SK-N-SH (cell line): ENCODE measurements around the gene PRLR. TPM values are rescaled to one million over a fixed set of nuclear protein-coding genes. Genes with fewer than 3 reads are reported as not detected.
"Not testable (repeated sequence)": the region's sequence is repeated elsewhere in the genome, so short reads cannot be mapped to it uniquely, and the experiment has no call there.

Experiments used
- CTCF ChIA-PET: fragments of 300-600, 350-600 bp; formaldehyde crosslinking; extraction: SDS; loops from one replicate; lab custom pipeline; 2021; lab: Yijun Ruan, JAX
- POLR2A ChIA-PET: fragments of 350-600 bp; sonication (Branson Sonifier 250); formaldehyde crosslinking; extraction: SDS; loops from one replicate; lab custom pipeline; 2020; ENCODE audit warnings: antibody characterized with exemption, inconsistent platforms; lab: Yijun Ruan, JAX
- DNase-seq: peaks from one replicate; pipeline ENCODE4 v3.0.0; 2012
- H2AFZ ChIP-seq: fragments of 200-600 bp; sonication (generic); 2 replicates; pipeline ENCODE4 v1.8.1; 2016; ENCODE audit warnings: antibody characterized with exemption, mild to moderate bottlenecking, low read depth
- H3F3A ChIP-seq: fragments of 200-600 bp; sonication (generic); replicated peaks from 2 replicates; pipeline ENCODE3; 2016; ENCODE audit warnings: antibody characterized with exemption, mild to moderate bottlenecking; ENCODE audit not compliant: insufficient read depth
- H3K27ac ChIP-seq, 2 experiments: fragments of 200-500 bp in 1 of 2; fragments of 200-600 bp in 1 of 2; sonication (Bioruptor generic) in 1 of 2; sonication (generic), shearing (Covaris generic) in 1 of 2; 2 replicates each; pipeline versions ENCODE4 v1.5.1 to v1.6.1; 2014 to 2016; ENCODE audit warnings: low read depth in 2 of 2, inconsistent platforms in 1 of 2, low read length in 1 of 2, mild to moderate bottlenecking in 1 of 2, mixed read lengths in 1 of 2
- H3K27me3 ChIP-seq: fragments of 200-600 bp; sonication (generic), shearing (Covaris generic); 2 replicates; pipeline ENCODE4 v1.6.1; 2016; ENCODE audit warnings: mixed run types; ENCODE audit not compliant: insufficient read depth
- H3K36me3 ChIP-seq, 2 experiments: fragments of 200-500 bp in 1 of 2; fragments of 200-600 bp in 1 of 2; sonication (Bioruptor generic) in 1 of 2; sonication (generic) in 1 of 2; replicated peaks in 1 of 2; 2 replicates each; pipeline versions ENCODE3 to v1.5.1; 2014 to 2016; ENCODE audit warnings: low read length in 1 of 2, mild to moderate bottlenecking in 1 of 2; ENCODE audit not compliant: insufficient read depth in 2 of 2, control insufficient read depth in 1 of 2
- H3K4me1 ChIP-seq, 2 experiments: fragments of 200-500 bp in 1 of 2; fragments of 200-600 bp in 1 of 2; sonication (Bioruptor generic) in 1 of 2; sonication (generic), shearing (Covaris generic) in 1 of 2; 2 replicates each; pipeline versions ENCODE4 v1.5.1 to v1.6.1; 2014 to 2016; ENCODE audit warnings: low read depth in 1 of 2, low read length in 1 of 2, mixed run types in 1 of 2; ENCODE audit not compliant: insufficient read depth in 2 of 2, control insufficient read depth in 1 of 2
- H3K4me2 ChIP-seq: fragments of 200-600 bp; sonication (generic), shearing (Covaris generic); 2 replicates; pipeline ENCODE4 v1.6.1; 2017; ENCODE audit warnings: mixed run types
- H3K4me3 ChIP-seq, 2 experiments: fragments of 200-500 bp in 1 of 2; fragments of 200-600 bp in 1 of 2; sonication (Bioruptor generic) in 1 of 2; sonication (generic), shearing (Covaris generic) in 1 of 2; 2 replicates each; pipeline versions ENCODE4 v1.5.1 to v1.8.1; 2014 to 2016; ENCODE audit warnings: low read depth in 2 of 2, inconsistent platforms in 1 of 2, low read length in 1 of 2, mild to moderate bottlenecking in 1 of 2, mixed read lengths in 1 of 2, moderate library complexity in 1 of 2
- H3K79me2 ChIP-seq: fragments of 200-600 bp; sonication (generic); 2 replicates; pipeline ENCODE4 v1.8.1; 2017; ENCODE audit warnings: mild to moderate bottlenecking; ENCODE audit not compliant: insufficient read depth
- H3K9ac ChIP-seq: fragments of 200-600 bp; sonication (generic); 2 replicates; pipeline ENCODE4 v1.6.1; 2017; ENCODE audit warnings: mixed run types
- H3K9me2 ChIP-seq: fragments of 200-600 bp; sonication (generic); 2 replicates; pipeline ENCODE4 v1.6.1; 2017; ENCODE audit warnings: mixed run types
- H3K9me3 ChIP-seq: fragments of 200-600 bp; sonication (generic); 2 replicates; pipeline ENCODE4 v1.6.1; 2017; ENCODE audit warnings: mixed run types, mild to moderate bottlenecking, moderate library complexity
- H4K20me1 ChIP-seq: fragments of 200-600 bp; sonication (generic); 2 replicates; pipeline ENCODE4 v1.6.1; 2017; ENCODE audit warnings: mild to moderate bottlenecking, mixed run types; ENCODE audit not compliant: insufficient read depth
- CHD2 ChIP-seq: fragments of 150-350 bp; IDR thresholded peaks from 2 replicates; pipeline ENCODE4 v1.6.1; 2018; ENCODE audit warnings: low read length; ENCODE audit not compliant: partially characterized antibody
- CTCF ChIP-seq: fragments of 200-600 bp; sonication (generic); IDR thresholded peaks from 2 replicates; pipeline ENCODE4 v1.6.1; 2017; ENCODE audit warnings: antibody characterized with exemption, mild to moderate bottlenecking, moderate library complexity
- EP300 ChIP-seq, 2 experiments: IDR thresholded peaks; 2 replicates each; pipeline versions ENCODE4 v1.4.0 to v1.6.1; 2012; ENCODE audit warnings: borderline replicate concordance in 1 of 2, low read depth in 1 of 2, low read length in 1 of 2
- EZH2phosphoT487 ChIP-seq: fragments of 200-600 bp; sonication (generic); IDR thresholded peaks from 2 replicates; pipeline ENCODE4 v1.6.1; 2017; ENCODE audit warnings: low read depth, mixed run types, mild to moderate bottlenecking, antibody characterized with exemption, moderate library complexity, borderline replicate concordance
- FOXJ3 ChIP-seq: sonication (generic); formaldehyde crosslinking; IDR thresholded peaks from 2 replicates; pipeline ENCODE4 v1.5.1; 2020; ENCODE audit warnings: mild to moderate bottlenecking, missing genetic modification reagents
- GABPA ChIP-seq: IDR thresholded peaks from 2 replicates; pipeline ENCODE4 v1.4.0; 2012; ENCODE audit warnings: low read depth, mild to moderate bottlenecking
- GATA2 ChIP-seq: sonication (generic); formaldehyde crosslinking; IDR thresholded peaks from 2 replicates; pipeline ENCODE4 v1.5.0; 2020; ENCODE audit warnings: mild to moderate bottlenecking, missing genetic modification reagents
- MAX ChIP-seq: IDR thresholded peaks from 2 replicates; pipeline ENCODE4 v1.4.0; 2012; ENCODE audit warnings: low read depth
- MXI1 ChIP-seq: IDR thresholded peaks from 2 replicates; pipeline ENCODE4 v1.6.1; 2012; ENCODE audit warnings: mild to moderate bottlenecking, low read depth, low read length, improper control_type of control experiment
- NFIC ChIP-seq: IDR thresholded peaks from 2 replicates; pipeline ENCODE4 v1.4.0; 2012; ENCODE audit warnings: borderline replicate concordance
- RAD21 ChIP-seq: IDR thresholded peaks from 2 replicates; pipeline ENCODE4 v1.6.1; 2012; ENCODE audit warnings: mild to moderate bottlenecking, low read length
- RFX5 ChIP-seq: IDR thresholded peaks from 2 replicates; pipeline ENCODE4 v1.6.1; 2012; ENCODE audit warnings: mild to moderate bottlenecking, improper control_type of control experiment, low read length
- RXRA ChIP-seq: IDR thresholded peaks from 2 replicates; pipeline ENCODE4 v1.4.0; 2012; ENCODE audit warnings: low read depth, mild to moderate bottlenecking, borderline replicate concordance
- TAF1 ChIP-seq: IDR thresholded peaks from 2 replicates; pipeline ENCODE4 v1.6.1; 2012; ENCODE audit warnings: low read depth, mild to moderate bottlenecking, low read length, moderate library complexity, borderline replicate concordance
- TEAD4 ChIP-seq: IDR thresholded peaks from 2 replicates; pipeline ENCODE4 v1.4.0; 2012; ENCODE audit warnings: mild to moderate bottlenecking, borderline replicate concordance; ENCODE audit not compliant: insufficient read depth
- WGBS: methylation state at CpG from one replicate; pipeline ENCODE4 v1.1.6; 2017; ENCODE audit warnings: low lambda C conversion rate; 5-methylcytosine and 5-hydroxymethylcytosine counted together
- polyA plus RNA-seq, 3 experiments: library from polyadenylated mRNA; depleted of rRNA; stranded (reverse); fragments of >200 nt; gene quantifications; 2 replicates each; pipeline ENCODE4 v1.2.3, GENCODE V29; 2012

PRLR gene
- polyA plus RNA-seq, 1 of the 3 experiments (the other 2 are of a cell fraction), result 0.13 TPM

- 41% methylated on average over 2 of the region's 2 CpGs for WGBS
- Histone ChIP-seq H3K9me2 (no peaks in the 10 kb centered on the region), H3K79me2 (no peaks in the 10 kb centered on the region), H3K4me2 (no peak overlapping the region), H3K27me3 (peaks cover 13% of the 10 kb centered on the region; the same call in 1 of the 2 replicates), H4K20me1 (no peaks in the 10 kb centered on the region), H3F3A (no peaks in the 10 kb centered on the region), H3K4me1 (no peaks in the 10 kb centered on the region), H3K27ac (no peak overlapping the region), H3K9ac (no peak overlapping the region), H3K4me3 (no peak overlapping the region), H2AFZ (no peak overlapping the region), H3K9me3 (no peaks in the 10 kb centered on the region), H3K36me3 (no peaks in the 10 kb centered on the region)
- CTCF ChIA-PET, result no interaction called here
- no peak for DNase-seq
- TF ChIP-seq TAF1 (no peak), MXI1 (no peak), MAX (no peak), CHD2 (no peak), RXRA (no peak), TEAD4 (no peak)
- POLR2A ChIA-PET, result no interaction called here
These were observed 191.4 kb downstream of the PRLR start for GRCh38 chr5:35038891-35039290.

GRCh38 chr5:35036536-35036935 is 193.8 kb downstream of the PRLR start:
- Histone ChIP-seq H3K9me2 (no peaks in the 10 kb centered on the region), H3K9ac (no peak overlapping the region), H3K4me1 (no peaks in the 10 kb centered on the region), H4K20me1 (no peaks in the 10 kb centered on the region), H3K36me3 (no peaks in the 10 kb centered on the region), H3K4me2 (no peak overlapping the region), H3F3A (no peaks in the 10 kb centered on the region), H3K9me3 (no peaks in the 10 kb centered on the region)
- no peak for DNase-seq
- CTCF ChIA-PET, result interaction anchor here (0.6 to 3.1 kb wide), 2 partner anchors 33 to 515 kb away, joined by 3 to 9 read pairs; no protein-coding TSS in a partner anchor
- no peak for TF ChIP-seq EZH2phosphoT487
- no peak for TF ChIP-seq RAD21
- TF ChIP-seq GABPA, result no peak
- TF ChIP-seq EP300 (IDR thresholded peaks at IDR 0.05; ENCODE audit: borderline replicate concordance in 1 of 2, low read depth in 1 of 2, low read length in 1 of 2), result no peak
- no peak for TF ChIP-seq GATA2 (CRISPR knock-in tag)
- TF ChIP-seq FOXJ3 (CRISPR knock-in tag), result no peak
- no peak for TF ChIP-seq RFX5
- TF ChIP-seq CTCF, result no peak
- no peak for TF ChIP-seq NFIC
- TF ChIP-seq, all 33 proteins: peak for 0
- no peak overlapping the region for H3K4me3 ChIP-seq
- H2AFZ ChIP-seq, result no peak overlapping the region
- peaks cover 13% of the 10 kb centered on the region; the same call in 1 of the 2 replicates for H3K27me3 ChIP-seq
- POLR2A ChIA-PET, result no interaction called here
- WGBS, result 20% methylated on average over 4 of the region's 4 CpGs
- no peak overlapping the region for H3K27ac ChIP-seq
- no peaks in the 10 kb centered on the region for H3K79me2 ChIP-seq

GRCh38 chr5:35035929-35036328 is 194.4 kb downstream of the PRLR start:
- WGBS, result 41% methylated on average over 4 of the region's 4 CpGs
- POLR2A ChIA-PET, H3K4me3 ChIP-seq, H3K4me1 ChIP-seq, H4K20me1 ChIP-seq, H3K27ac ChIP-seq, H3K79me2 ChIP-seq, H2AFZ ChIP-seq, DNase-seq, H3K36me3 ChIP-seq, H3K9me3 ChIP-seq, H3K27me3 ChIP-seq, H3K4me2 ChIP-seq, H3F3A ChIP-seq, H3K9me2 ChIP-seq, H3K9ac ChIP-seq: not testable (repeated sequence)
- CTCF ChIA-PET, result interaction anchor here (1.3 to 3.1 kb wide), 2 partner anchors 9 to 32 kb away, joined by 3 to 9 read pairs; no protein-coding TSS in a partner anchor
